GM23338 (cell line): ENCODE measurements around the gene RPL36A.

Experiments used
- CREB1 ChIP-seq: fragments of 250-450 bp; sonication (Bioruptor Pico); IDR thresholded peaks from 2 replicates; pipeline ENCODE4 v1.5.0; 2020; ENCODE audit warnings: low read depth, mild to moderate bottlenecking, moderate library complexity
- EZH2 ChIP-seq: fragments of 200-600 bp; sonication (generic); IDR thresholded peaks from one replicate; pipeline ENCODE4 v1.8.0; 2017; ENCODE audit warnings: antibody characterized with exemption, mild to moderate bottlenecking, low read depth; ENCODE audit not compliant: unreplicated experiment
- EZH2phosphoT487 ChIP-seq: fragments of 200-600 bp; sonication (generic); IDR thresholded peaks from one replicate; pipeline ENCODE4 v1.8.1; 2018; ENCODE audit warnings: antibody characterized with exemption; ENCODE audit not compliant: unreplicated experiment
- JUNB ChIP-seq: IDR thresholded peaks from one replicate; pipeline ENCODE4 v1.6.1; 2016; ENCODE audit warnings: antibody characterized with exemption; ENCODE audit not compliant: unreplicated experiment
- POLR2AphosphoS5 ChIP-seq: IDR thresholded peaks from 2 replicates; pipeline ENCODE4 v1.6.1; 2016; ENCODE audit warnings: antibody characterized with exemption, low read depth
- STAT1 ChIP-seq: IDR thresholded peaks from one replicate; pipeline ENCODE4 v1.6.1; 2016; ENCODE audit warnings: antibody characterized with exemption; ENCODE audit not compliant: unreplicated experiment
- ZNF114 ChIP-seq: fragments of 250-450 bp; sonication (Bioruptor Pico); IDR thresholded peaks from 2 replicates; pipeline ENCODE4 v1.5.0; 2020; ENCODE audit warnings: mild to moderate bottlenecking, moderate library complexity
- TF ChIP-seq, protein P1 (sequence below), 2 experiments: fragments of 200-600 bp in 1 of 2; sonication (generic) in 1 of 2; conservative IDR thresholded peaks; 2 replicates each; pipeline versions ENCODE4 v1.5.1 to v1.6.1; 2016 to 2017; ENCODE audit warnings: antibody characterized with exemption in 2 of 2, low read depth in 2 of 2, mild to moderate bottlenecking in 2 of 2, moderate library complexity in 1 of 2
- TF ChIP-seq, protein P2 (sequence below): fragments of 250-450 bp; sonication (Bioruptor Pico); IDR thresholded peaks from 2 replicates; pipeline ENCODE4 v1.5.0; 2020; ENCODE audit warnings: mild to moderate bottlenecking, moderate library complexity
- TF ChIP-seq, protein P3 (sequence below): IDR thresholded peaks from one replicate; pipeline ENCODE4 v1.6.1; 2018; ENCODE audit warnings: antibody characterized with exemption; ENCODE audit not compliant: unreplicated experiment
- TF ChIP-seq, protein P4 (sequence below): IDR thresholded peaks from 2 replicates; pipeline ENCODE4 v1.6.1; 2016; ENCODE audit warnings: antibody characterized with exemption

DNA sequence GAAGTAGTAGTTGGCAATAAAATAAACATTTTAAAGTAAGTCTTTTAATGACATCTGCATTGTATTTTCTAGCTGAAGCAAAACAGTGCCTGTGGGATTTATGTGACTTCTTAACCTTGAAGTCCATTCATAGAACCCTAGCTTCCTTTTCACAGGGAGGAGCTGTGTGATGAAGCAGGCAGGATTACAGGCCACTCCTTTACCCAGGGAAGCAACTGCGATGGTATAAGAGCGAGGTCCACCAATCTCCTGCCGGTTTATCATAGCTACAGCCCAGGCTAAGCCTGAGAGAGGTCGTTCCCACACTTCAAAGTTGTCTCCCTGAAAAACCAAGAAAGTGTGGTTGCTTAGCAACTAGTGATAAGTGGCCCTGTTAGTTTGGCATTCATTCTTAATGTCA, 7.0 kb downstream of the RPL36A start:
- TF ChIP-seq, protein P1, sequence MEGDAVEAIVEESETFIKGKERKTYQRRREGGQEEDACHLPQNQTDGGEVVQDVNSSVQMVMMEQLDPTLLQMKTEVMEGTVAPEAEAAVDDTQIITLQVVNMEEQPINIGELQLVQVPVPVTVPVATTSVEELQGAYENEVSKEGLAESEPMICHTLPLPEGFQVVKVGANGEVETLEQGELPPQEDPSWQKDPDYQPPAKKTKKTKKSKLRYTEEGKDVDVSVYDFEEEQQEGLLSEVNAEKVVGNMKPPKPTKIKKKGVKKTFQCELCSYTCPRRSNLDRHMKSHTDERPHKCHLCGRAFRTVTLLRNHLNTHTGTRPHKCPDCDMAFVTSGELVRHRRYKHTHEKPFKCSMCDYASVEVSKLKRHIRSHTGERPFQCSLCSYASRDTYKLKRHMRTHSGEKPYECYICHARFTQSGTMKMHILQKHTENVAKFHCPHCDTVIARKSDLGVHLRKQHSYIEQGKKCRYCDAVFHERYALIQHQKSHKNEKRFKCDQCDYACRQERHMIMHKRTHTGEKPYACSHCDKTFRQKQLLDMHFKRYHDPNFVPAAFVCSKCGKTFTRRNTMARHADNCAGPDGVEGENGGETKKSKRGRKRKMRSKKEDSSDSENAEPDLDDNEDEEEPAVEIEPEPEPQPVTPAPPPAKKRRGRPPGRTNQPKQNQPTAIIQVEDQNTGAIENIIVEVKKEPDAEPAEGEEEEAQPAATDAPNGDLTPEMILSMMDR (conservative IDR thresholded peaks at IDR 0.05; ENCODE audit: low read depth in 2 of 2) = no peak
- TF ChIP-seq CREB1 (CRISPR knock-in tag) (no peak), POLR2AphosphoS5 (no peak), ZNF114 (CRISPR knock-in tag) (no peak), EZH2phosphoT487 (no peak), EZH2 (no peak), JUNB (no peak), STAT1 (no peak)
- TF ChIP-seq, protein P2, sequence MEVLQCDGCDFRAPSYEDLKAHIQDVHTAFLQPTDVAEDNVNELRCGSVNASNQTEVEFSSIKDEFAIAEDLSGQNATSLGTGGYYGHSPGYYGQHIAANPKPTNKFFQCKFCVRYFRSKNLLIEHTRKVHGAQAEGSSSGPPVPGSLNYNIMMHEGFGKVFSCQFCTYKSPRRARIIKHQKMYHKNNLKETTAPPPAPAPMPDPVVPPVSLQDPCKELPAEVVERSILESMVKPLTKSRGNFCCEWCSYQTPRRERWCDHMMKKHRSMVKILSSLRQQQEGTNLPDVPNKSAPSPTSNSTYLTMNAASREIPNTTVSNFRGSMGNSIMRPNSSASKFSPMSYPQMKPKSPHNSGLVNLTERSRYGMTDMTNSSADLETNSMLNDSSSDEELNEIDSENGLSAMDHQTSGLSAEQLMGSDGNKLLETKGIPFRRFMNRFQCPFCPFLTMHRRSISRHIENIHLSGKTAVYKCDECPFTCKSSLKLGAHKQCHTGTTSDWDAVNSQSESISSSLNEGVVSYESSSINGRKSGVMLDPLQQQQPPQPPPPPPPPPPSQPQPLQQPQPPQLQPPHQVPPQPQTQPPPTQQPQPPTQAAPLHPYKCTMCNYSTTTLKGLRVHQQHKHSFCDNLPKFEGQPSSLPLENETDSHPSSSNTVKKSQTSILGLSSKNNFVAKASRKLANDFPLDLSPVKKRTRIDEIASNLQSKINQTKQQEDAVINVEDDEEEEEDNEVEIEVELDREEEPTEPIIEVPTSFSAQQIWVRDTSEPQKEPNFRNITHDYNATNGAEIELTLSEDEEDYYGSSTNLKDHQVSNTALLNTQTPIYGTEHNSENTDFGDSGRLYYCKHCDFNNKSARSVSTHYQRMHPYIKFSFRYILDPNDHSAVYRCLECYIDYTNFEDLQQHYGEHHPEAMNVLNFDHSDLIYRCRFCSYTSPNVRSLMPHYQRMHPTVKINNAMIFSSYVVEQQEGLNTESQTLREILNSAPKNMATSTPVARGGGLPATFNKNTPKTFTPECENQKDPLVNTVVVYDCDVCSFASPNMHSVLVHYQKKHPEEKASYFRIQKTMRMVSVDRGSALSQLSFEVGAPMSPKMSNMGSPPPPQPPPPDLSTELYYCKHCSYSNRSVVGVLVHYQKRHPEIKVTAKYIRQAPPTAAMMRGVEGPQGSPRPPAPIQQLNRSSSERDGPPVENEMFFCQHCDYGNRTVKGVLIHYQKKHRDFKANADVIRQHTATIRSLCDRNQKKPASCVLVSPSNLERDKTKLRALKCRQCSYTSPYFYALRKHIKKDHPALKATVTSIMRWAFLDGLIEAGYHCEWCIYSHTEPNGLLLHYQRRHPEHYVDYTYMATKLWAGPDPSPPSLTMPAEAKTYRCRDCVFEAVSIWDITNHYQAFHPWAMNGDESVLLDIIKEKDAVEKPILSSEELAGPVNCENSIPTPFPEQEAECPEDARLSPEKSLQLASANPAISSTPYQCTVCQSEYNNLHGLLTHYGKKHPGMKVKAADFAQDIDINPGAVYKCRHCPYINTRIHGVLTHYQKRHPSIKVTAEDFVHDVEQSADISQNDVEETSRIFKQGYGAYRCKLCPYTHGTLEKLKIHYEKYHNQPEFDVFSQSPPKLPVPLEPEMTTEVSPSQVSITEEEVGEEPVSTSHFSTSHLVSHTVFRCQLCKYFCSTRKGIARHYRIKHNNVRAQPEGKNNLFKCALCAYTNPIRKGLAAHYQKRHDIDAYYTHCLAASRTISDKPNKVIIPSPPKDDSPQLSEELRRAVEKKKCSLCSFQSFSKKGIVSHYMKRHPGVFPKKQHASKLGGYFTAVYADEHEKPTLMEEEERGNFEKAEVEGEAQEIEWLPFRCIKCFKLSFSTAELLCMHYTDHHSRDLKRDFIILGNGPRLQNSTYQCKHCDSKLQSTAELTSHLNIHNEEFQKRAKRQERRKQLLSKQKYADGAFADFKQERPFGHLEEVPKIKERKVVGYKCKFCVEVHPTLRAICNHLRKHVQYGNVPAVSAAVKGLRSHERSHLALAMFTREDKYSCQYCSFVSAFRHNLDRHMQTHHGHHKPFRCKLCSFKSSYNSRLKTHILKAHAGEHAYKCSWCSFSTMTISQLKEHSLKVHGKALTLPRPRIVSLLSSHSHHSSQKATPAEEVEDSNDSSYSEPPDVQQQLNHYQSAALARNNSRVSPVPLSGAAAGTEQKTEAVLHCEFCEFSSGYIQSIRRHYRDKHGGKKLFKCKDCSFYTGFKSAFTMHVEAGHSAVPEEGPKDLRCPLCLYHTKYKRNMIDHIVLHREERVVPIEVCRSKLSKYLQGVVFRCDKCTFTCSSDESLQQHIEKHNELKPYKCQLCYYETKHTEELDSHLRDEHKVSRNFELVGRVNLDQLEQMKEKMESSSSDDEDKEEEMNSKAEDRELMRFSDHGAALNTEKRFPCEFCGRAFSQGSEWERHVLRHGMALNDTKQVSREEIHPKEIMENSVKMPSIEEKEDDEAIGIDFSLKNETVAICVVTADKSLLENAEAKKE (CRISPR knock-in tag) = no peak
- TF ChIP-seq, protein P3, sequence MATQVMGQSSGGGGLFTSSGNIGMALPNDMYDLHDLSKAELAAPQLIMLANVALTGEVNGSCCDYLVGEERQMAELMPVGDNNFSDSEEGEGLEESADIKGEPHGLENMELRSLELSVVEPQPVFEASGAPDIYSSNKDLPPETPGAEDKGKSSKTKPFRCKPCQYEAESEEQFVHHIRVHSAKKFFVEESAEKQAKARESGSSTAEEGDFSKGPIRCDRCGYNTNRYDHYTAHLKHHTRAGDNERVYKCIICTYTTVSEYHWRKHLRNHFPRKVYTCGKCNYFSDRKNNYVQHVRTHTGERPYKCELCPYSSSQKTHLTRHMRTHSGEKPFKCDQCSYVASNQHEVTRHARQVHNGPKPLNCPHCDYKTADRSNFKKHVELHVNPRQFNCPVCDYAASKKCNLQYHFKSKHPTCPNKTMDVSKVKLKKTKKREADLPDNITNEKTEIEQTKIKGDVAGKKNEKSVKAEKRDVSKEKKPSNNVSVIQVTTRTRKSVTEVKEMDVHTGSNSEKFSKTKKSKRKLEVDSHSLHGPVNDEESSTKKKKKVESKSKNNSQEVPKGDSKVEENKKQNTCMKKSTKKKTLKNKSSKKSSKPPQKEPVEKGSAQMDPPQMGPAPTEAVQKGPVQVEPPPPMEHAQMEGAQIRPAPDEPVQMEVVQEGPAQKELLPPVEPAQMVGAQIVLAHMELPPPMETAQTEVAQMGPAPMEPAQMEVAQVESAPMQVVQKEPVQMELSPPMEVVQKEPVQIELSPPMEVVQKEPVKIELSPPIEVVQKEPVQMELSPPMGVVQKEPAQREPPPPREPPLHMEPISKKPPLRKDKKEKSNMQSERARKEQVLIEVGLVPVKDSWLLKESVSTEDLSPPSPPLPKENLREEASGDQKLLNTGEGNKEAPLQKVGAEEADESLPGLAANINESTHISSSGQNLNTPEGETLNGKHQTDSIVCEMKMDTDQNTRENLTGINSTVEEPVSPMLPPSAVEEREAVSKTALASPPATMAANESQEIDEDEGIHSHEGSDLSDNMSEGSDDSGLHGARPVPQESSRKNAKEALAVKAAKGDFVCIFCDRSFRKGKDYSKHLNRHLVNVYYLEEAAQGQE = no peak
- TF ChIP-seq, protein P4, sequence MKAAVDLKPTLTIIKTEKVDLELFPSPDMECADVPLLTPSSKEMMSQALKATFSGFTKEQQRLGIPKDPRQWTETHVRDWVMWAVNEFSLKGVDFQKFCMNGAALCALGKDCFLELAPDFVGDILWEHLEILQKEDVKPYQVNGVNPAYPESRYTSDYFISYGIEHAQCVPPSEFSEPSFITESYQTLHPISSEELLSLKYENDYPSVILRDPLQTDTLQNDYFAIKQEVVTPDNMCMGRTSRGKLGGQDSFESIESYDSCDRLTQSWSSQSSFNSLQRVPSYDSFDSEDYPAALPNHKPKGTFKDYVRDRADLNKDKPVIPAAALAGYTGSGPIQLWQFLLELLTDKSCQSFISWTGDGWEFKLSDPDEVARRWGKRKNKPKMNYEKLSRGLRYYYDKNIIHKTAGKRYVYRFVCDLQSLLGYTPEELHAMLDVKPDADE = no peak
